Thyroid gland (tissue), 4 donors: ENCODE measurements around the gene SEC23B. TPM values are rescaled to one million over a fixed set of nuclear protein-coding genes. Genes with fewer than 3 reads are reported as not detected.

Experiments used
- DNase-seq, 2 donors: peaks; one replicate each; pipeline ENCODE4 v3.0.0-alpha.2; 2019
- H3K27ac ChIP-seq, 3 donors: fragments of 200-600 bp; sonication (generic); 1 replicate in 2 of 3; 2 replicates in 1 of 3; pipeline ENCODE4 v1.5.1; 2016 to 2019; ENCODE audit warnings: mild to moderate bottlenecking in 1 of 3, moderate library complexity in 1 of 3
- H3K27me3 ChIP-seq: fragments of 200-600 bp; sonication (generic); one replicate; pipeline ENCODE4 v1.5.1; 2019
- H3K36me3 ChIP-seq, 2 donors: fragments of 200-600 bp; sonication (generic); one replicate each; pipeline ENCODE4 v1.5.1; 2016 to 2019
- H3K4me1 ChIP-seq, 2 donors: fragments of 200-600 bp; sonication (generic); one replicate each; pipeline ENCODE4 v1.5.1; 2017 to 2019
- H3K4me3 ChIP-seq, 3 donors: fragments of 200-600 bp; sonication (generic); replicated peaks in 1 of 3; 1 replicate in 2 of 3; 2 replicates in 1 of 3; pipeline ENCODE4 v1.5.1; 2016; ENCODE audit warnings: mild to moderate bottlenecking in 1 of 3
- H3K9me3 ChIP-seq: fragments of 200-600 bp; sonication (generic); one replicate; pipeline ENCODE4 v1.5.1; 2017
- CTCF ChIP-seq, 6 experiments: fragments of 200-600 bp in 3 of 6; fragments of 450-650 bp in 3 of 6; sonication (generic) in 3 of 6; IDR thresholded peaks; one replicate each; pipeline ENCODE4 v1.5.1; 2016 to 2019; ENCODE audit warnings: antibody characterized with exemption in 6 of 6, mild to moderate bottlenecking in 2 of 6, inconsistent platforms in 1 of 6, moderate library complexity in 1 of 6
- POLR2A ChIP-seq, 2 donors: fragments of 450-650 bp; IDR thresholded peaks; one replicate each; pipeline ENCODE4 v1.6.1; 2017; ENCODE audit warnings: antibody characterized with exemption in 2 of 2, mild to moderate bottlenecking in 2 of 2, moderate library complexity in 1 of 2
- WGBS, 2 donors: methylation state at CpG; one replicate each; pipeline ENCODE4 v1.1.5; 2017; 5-methylcytosine and 5-hydroxymethylcytosine counted together
- intact Hi-C: fragments of 100-400 bp; cut with DNase I; formaldehyde crosslinking; loops from one replicate; pipeline ENCODE4 v1.15.1; 2023
- total RNA-seq, 4 donors: library from RNA; depleted of rRNA; stranded (reverse); fragments of >200 nt; gene quantifications; one replicate each; pipeline ENCODE4 v1.2.3, GENCODE V29; 2016

SEC23B gene
- total RNA-seq, 4 donors from 2014 or later: 60.5 to 94.1 (median 84.6) TPM

- 36 to 50% methylated on average over 6 to 7 of the region's 7 CpGs for WGBS, 2 donors
- Histone ChIP-seq H3K27ac (no peak overlapping the region), H3K9me3 (no peaks in the 10 kb centered on the region), H3K27me3 (no peaks in the 10 kb centered on the region), H3K36me3 (peaks cover 15 to 17% of the 10 kb centered on the region in 2 donors), H3K4me3 (no peak overlapping the region), H3K4me1 (peaks cover 0 to 24% of the 10 kb centered on the region in 2 donors)
- peak; percentile 84 to 89 for DNase-seq
- TF ChIP-seq POLR2A (IDR thresholded peaks at IDR 0.05): no peak
- no peak for TF ChIP-seq CTCF (IDR thresholded peaks at IDR 0.05)
- intact Hi-C loops: no loop called here
These were observed 36.2 kb downstream of the SEC23B start for GRCh38 chr20:18543932-18544331.

- Histone ChIP-seq H3K4me3 (no peak overlapping the region), H3K4me1 (peaks cover 0 to 24% of the 10 kb centered on the region in 2 donors), H3K36me3 (peaks cover 22 to 24% of the 10 kb centered on the region in 2 donors), H3K27me3 (no peaks in the 10 kb centered on the region), H3K9me3 (no peaks in the 10 kb centered on the region), H3K27ac (no peak overlapping the region)
- WGBS, 2 donors: 47 to 52% methylated on average over 1 of the region's 1 CpG
- TF ChIP-seq POLR2A (IDR thresholded peaks at IDR 0.05): no peak
- TF ChIP-seq CTCF (IDR thresholded peaks at IDR 0.05): no peak
- intact Hi-C loops: no loop called here
- peak; percentile 77 to 80 for DNase-seq
These were observed 37.8 kb downstream of the SEC23B start for GRCh38 chr20:18545566-18545965.

GRCh38 chr20:18548465-18548864 lies 40.7 kb downstream of the SEC23B start:
- H3K9me3 ChIP-seq: no peaks in the 10 kb centered on the region
- H3K36me3 ChIP-seq: peaks cover 23 to 31% of the 10 kb centered on the region in 2 donors
- H3K4me3 ChIP-seq: no peak overlapping the region
- no peak for TF ChIP-seq CTCF (IDR thresholded peaks at IDR 0.05)
- no peak for TF ChIP-seq POLR2A (IDR thresholded peaks at IDR 0.05)
- no peaks in the 10 kb centered on the region for H3K27me3 ChIP-seq
- DNase-seq: no peak
- intact Hi-C loops: no loop called here
- no peak overlapping the region for H3K27ac ChIP-seq
- peaks cover 0 to 24% of the 10 kb centered on the region in 2 donors for H3K4me1 ChIP-seq
- 92 to 95% methylated on average over 3 of the region's 3 CpGs for WGBS, 2 donors

- no peak overlapping the region for H3K27ac ChIP-seq
- H3K36me3 ChIP-seq: peaks cover 28 to 58% of the 10 kb centered on the region in 2 donors
- DNase-seq: no peak
- no peaks in the 10 kb centered on the region for H3K4me1 ChIP-seq
- H3K9me3 ChIP-seq: no peaks in the 10 kb centered on the region
- WGBS, 2 donors: 95 to 97% methylated on average over 8 of the region's 8 CpGs
- H3K27me3 ChIP-seq: no peaks in the 10 kb centered on the region
- no peak for TF ChIP-seq POLR2A (IDR thresholded peaks at IDR 0.05)
- TF ChIP-seq CTCF (IDR thresholded peaks at IDR 0.05): no peak
- intact Hi-C loops: no loop called here
- H3K4me3 ChIP-seq: no peak overlapping the region
These were observed 46.0 kb downstream of the SEC23B start for GRCh38 chr20:18553746-18554145.

- intact Hi-C loops: no loop called here
These were observed 59.4 kb downstream of the SEC23B start, which contains the start of gene SMIM26 for GRCh38 chr20:18566892-18567738. TSS of gene SMIM26 (plus strand) at chr20:18567432. CDS start at chr20:18567479, 47 bp downstream.

More at GRCh38 chr20:18566892-18567738, 59.4 kb downstream of the SEC23B start, which contains the start of gene SMIM26:
- Histone ChIP-seq H3K27ac (peak within 1 kb of the TSS; percentile 48 to 80 (median 65)), H3K36me3 (peaks cover 6 to 7% of the 10 kb centered on the region in 2 donors), H3K4me1 (peaks cover 9 to 11% of the 10 kb centered on the region in 2 donors), H3K4me3 (peak within 1 kb of the TSS; percentile 59 to 96 (median 90)), H3K27me3 (no peaks in the 10 kb centered on the region), H3K9me3 (no peaks in the 10 kb centered on the region)
- WGBS, 2 donors: 1% methylated on average over 28 to 49 of the region's 51 CpGs
- TF ChIP-seq POLR2A (IDR thresholded peaks at IDR 0.05): peak in 1 of 2 donors; percentile 69
- peak in 1 of 6 experiments; percentile 8 for TF ChIP-seq CTCF (IDR thresholded peaks at IDR 0.05)
- DNase-seq: peak; percentile 95
